DMS153 treated with DMSO at 0.1 percent for 48 hours (cell line): Measurements from ENCODE around the gene FGF18.
"Not testable (repeated sequence)": the region's sequence is repeated elsewhere in the genome, so short reads cannot be mapped to it uniquely, and the experiment has no call there.

Experiments used
- DNase-seq: peaks from one replicate; lab custom pipeline; 2025; ENCODE audit not compliant: unreplicated experiment; lab: John Stamatoyannopoulos, UW

FGF18 gene

GRCh38 chr5:171494452-171495121, 75.1 kb downstream of the FGF18 start:
- no peak for DNase-seq

GRCh38 chr5:171495122-171495700, 75.8 kb downstream of the FGF18 start:
- no peak for DNase-seq

- DNase-seq = no peak
Measured at GRCh38 chr5:171496456-171496855, 77.0 kb downstream of the FGF18 start.

GRCh38 chr5:171497494-171497893, 78.0 kb downstream of the FGF18 start:
- not testable (repeated sequence) for DNase-seq

GRCh38 chr5:171498166-171498565, 78.7 kb downstream of the FGF18 start:
- no peak for DNase-seq

GRCh38 chr5:171499611-171500010, 80.2 kb downstream of the FGF18 start:
- no peak for DNase-seq

GRCh38 chr5:171505473-171506043, 86.1 kb downstream of the FGF18 start:
- no peak for DNase-seq

GRCh38 chr5:171506951-171507350, 87.5 kb downstream of the FGF18 start:
- DNase-seq = no peak
